Measurements from ENCODE around the gene CDS1. TPM values are rescaled to one million over a fixed set of nuclear protein-coding genes. Genes with fewer than 3 reads are reported as not detected.
"Not testable (repeated sequence)": the region's sequence is repeated elsewhere in the genome, so short reads cannot be mapped to it uniquely, and the experiment has no call there.

The CDS1 gene
- total and polyA plus RNA-seq, 2 experiments from 2014 or later, result 11.0 to 21.3 TPM

DNA sequence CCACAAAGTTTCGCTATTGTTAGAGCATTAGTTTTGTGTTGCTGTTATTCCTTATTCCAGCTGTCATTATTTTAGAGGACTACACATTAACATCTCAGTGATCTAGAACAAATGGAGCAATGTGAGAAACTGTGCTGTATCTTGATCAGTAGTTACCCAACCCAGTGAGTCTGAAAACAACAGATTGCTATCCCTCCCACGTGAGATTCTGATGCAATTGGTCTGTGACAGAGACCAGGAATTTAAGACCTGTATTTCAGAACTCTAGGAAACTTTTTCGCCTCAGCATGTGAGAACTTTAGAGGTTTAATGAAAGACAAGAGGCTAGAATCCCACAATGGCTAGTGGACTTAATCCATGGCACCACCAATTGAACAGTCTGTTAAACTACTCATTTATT lies 35.7 kb upstream of the CDS1 start:
- no peak for DNase-seq (ENCODE audit: low spot score)
- 73% methylated on average over 3 of the region's 3 CpGs for WGBS (ENCODE audit: low lambda C conversion rate, missing lambda C conversion rate)
- H4K20me1 ChIP-seq (ENCODE audit: insufficient read depth, poor library complexity, severe bottlenecking), result no peaks in the 10 kb centered on the region
- no peaks in the 10 kb centered on the region for H3K9me3 ChIP-seq (ENCODE audit: low read depth)
- no peaks in the 10 kb centered on the region for H3K79me2 ChIP-seq
- no peaks in the 10 kb centered on the region for H3K36me3 ChIP-seq (replicated peaks; ENCODE audit: insufficient read depth, low read depth)
- no peaks in the 10 kb centered on the region for H3K4me1 ChIP-seq (ENCODE audit: insufficient read depth)
- no peak overlapping the region for H3K4me2 ChIP-seq
- no peaks in the 10 kb centered on the region for H3K27me3 ChIP-seq
- no peak overlapping the region for H2AFZ ChIP-seq
- no peak overlapping the region for H3K27ac ChIP-seq
- H3K4me3 ChIP-seq, result no peak overlapping the region
- no peak for TF ChIP-seq EZH2phosphoT487 (IDR thresholded peaks at IDR 0.05; ENCODE audit: low read depth, severe bottlenecking, unreplicated experiment)
- no peak for TF ChIP-seq EZH2 (IDR thresholded peaks at IDR 0.05; ENCODE audit: borderline replicate concordance)
- TF ChIP-seq, protein P1, sequence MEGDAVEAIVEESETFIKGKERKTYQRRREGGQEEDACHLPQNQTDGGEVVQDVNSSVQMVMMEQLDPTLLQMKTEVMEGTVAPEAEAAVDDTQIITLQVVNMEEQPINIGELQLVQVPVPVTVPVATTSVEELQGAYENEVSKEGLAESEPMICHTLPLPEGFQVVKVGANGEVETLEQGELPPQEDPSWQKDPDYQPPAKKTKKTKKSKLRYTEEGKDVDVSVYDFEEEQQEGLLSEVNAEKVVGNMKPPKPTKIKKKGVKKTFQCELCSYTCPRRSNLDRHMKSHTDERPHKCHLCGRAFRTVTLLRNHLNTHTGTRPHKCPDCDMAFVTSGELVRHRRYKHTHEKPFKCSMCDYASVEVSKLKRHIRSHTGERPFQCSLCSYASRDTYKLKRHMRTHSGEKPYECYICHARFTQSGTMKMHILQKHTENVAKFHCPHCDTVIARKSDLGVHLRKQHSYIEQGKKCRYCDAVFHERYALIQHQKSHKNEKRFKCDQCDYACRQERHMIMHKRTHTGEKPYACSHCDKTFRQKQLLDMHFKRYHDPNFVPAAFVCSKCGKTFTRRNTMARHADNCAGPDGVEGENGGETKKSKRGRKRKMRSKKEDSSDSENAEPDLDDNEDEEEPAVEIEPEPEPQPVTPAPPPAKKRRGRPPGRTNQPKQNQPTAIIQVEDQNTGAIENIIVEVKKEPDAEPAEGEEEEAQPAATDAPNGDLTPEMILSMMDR (IDR thresholded peaks at IDR 0.05; ENCODE audit: poor library complexity), result no peak
- H3K9me2 ChIP-seq (replicated peaks; ENCODE audit: insufficient read depth), result no peaks in the 10 kb centered on the region

DNA sequence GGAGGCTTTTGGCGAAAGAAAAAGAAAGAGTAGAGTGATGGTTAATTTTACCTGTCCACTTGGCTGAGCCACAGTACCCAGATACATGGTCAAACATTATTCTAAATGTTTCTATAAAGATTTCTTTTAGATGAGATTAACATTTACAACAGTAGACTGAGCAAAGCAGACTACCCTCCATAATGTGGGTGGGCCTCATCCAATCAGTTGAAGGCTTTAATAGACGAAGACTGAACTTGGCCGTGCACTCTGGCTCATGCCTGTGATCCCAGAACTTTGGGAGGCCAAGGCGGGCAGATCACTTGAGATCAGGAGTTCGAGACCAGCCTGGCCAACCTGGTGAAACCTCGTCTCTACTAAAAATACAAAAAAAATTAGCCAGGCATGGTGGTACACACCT lies 33.7 kb upstream of the CDS1 start:
- H3K4me3 ChIP-seq; H3K79me2 ChIP-seq; H3K27ac ChIP-seq; H3K36me3 ChIP-seq (replicated peaks; ENCODE audit: insufficient read depth, low read depth); DNase-seq (ENCODE audit: low spot score); H3K4me1 ChIP-seq (ENCODE audit: insufficient read depth); H3K4me2 ChIP-seq; H4K20me1 ChIP-seq (ENCODE audit: insufficient read depth, poor library complexity, severe bottlenecking); H3K9me3 ChIP-seq (ENCODE audit: low read depth); H3K27me3 ChIP-seq; H3K9me2 ChIP-seq (replicated peaks; ENCODE audit: insufficient read depth); H2AFZ ChIP-seq: not testable (repeated sequence)
- WGBS (ENCODE audit: low lambda C conversion rate, missing lambda C conversion rate), result 78% methylated on average over 6 of the region's 6 CpGs

GRCh38 chr4:84562156-84562555 lies 20.8 kb upstream of the CDS1 start:
- Histone ChIP-seq H2AFZ (no peak overlapping the region), H3K27ac (no peak overlapping the region), H3K9me2 (replicated peaks; ENCODE audit: insufficient read depth) (no peaks in the 10 kb centered on the region), H3K36me3 (replicated peaks; ENCODE audit: insufficient read depth, low read depth) (no peaks in the 10 kb centered on the region), H3K9me3 (ENCODE audit: low read depth) (no peaks in the 10 kb centered on the region), H3K27me3 (no peaks in the 10 kb centered on the region), H3K4me2 (no peak overlapping the region), H3K4me1 (ENCODE audit: insufficient read depth) (no peaks in the 10 kb centered on the region), H3K79me2 (no peaks in the 10 kb centered on the region), H3K4me3 (no peak overlapping the region), H4K20me1 (ENCODE audit: insufficient read depth, poor library complexity, severe bottlenecking) (no peaks in the 10 kb centered on the region)
- no peak for DNase-seq (ENCODE audit: low spot score)
- TF ChIP-seq EZH2 (IDR thresholded peaks at IDR 0.05; ENCODE audit: borderline replicate concordance) (no peak), EZH2phosphoT487 (IDR thresholded peaks at IDR 0.05; ENCODE audit: low read depth, severe bottlenecking, unreplicated experiment) (no peak)
- TF ChIP-seq, protein P1 (IDR thresholded peaks at IDR 0.05; ENCODE audit: poor library complexity), result no peak
- WGBS (ENCODE audit: low lambda C conversion rate, missing lambda C conversion rate), result 99% methylated on average over 5 of the region's 5 CpGs

- Histone ChIP-seq H3K4me2 (no peak overlapping the region), H2AFZ (no peak overlapping the region), H3K4me3 (no peak overlapping the region), H3K79me2 (no peaks in the 10 kb centered on the region), H4K20me1 (ENCODE audit: insufficient read depth, poor library complexity, severe bottlenecking) (no peaks in the 10 kb centered on the region), H3K9me3 (ENCODE audit: low read depth) (no peaks in the 10 kb centered on the region), H3K27ac (no peak overlapping the region), H3K9me2 (replicated peaks; ENCODE audit: insufficient read depth) (no peaks in the 10 kb centered on the region), H3K27me3 (no peaks in the 10 kb centered on the region), H3K36me3 (replicated peaks; ENCODE audit: insufficient read depth, low read depth) (no peaks in the 10 kb centered on the region), H3K4me1 (ENCODE audit: insufficient read depth) (no peaks in the 10 kb centered on the region)
- WGBS (ENCODE audit: low lambda C conversion rate, missing lambda C conversion rate), result 79% methylated on average over 4 of the region's 4 CpGs
- TF ChIP-seq, protein P1 (IDR thresholded peaks at IDR 0.05; ENCODE audit: poor library complexity), result no peak
- TF ChIP-seq EZH2phosphoT487 (IDR thresholded peaks at IDR 0.05; ENCODE audit: low read depth, severe bottlenecking, unreplicated experiment) (no peak), EZH2 (IDR thresholded peaks at IDR 0.05; ENCODE audit: borderline replicate concordance) (no peak)
- no peak for DNase-seq (ENCODE audit: low spot score)
These were observed 19.9 kb upstream of the CDS1 start for GRCh38 chr4:84563002-84563401.
